Kidney epithelial cell (primary cell): ENCODE measurements around the gene GM2A. TPM values are rescaled to one million over a fixed set of nuclear protein-coding genes. Genes with fewer than 3 reads are reported as not detected.
"Not testable (repeated sequence)": the region's sequence is repeated elsewhere in the genome, so short reads cannot be mapped to it uniquely, and the experiment has no call there.

Experiments used
- DNase-seq: peaks from one replicate; pipeline ENCODE4 v3.0.0-alpha.2; 2010; ENCODE audit warnings: low read depth
- H3K27me3 ChIP-seq: 2 replicates; pipeline ENCODE4 v1.6.0; 2011; ENCODE audit warnings: low read length; ENCODE audit not compliant: control insufficient read depth, insufficient read depth
- H3K36me3 ChIP-seq: 2 replicates; pipeline ENCODE4 v1.5.1; 2011; ENCODE audit warnings: low read length; ENCODE audit not compliant: control insufficient read depth, insufficient read depth
- H3K4me3 ChIP-seq: 2 replicates; pipeline ENCODE4 v1.5.1; 2011; ENCODE audit warnings: low read depth, mild to moderate bottlenecking, control low read depth, low read length
- CTCF ChIP-seq: IDR thresholded peaks from 2 replicates; pipeline ENCODE4 v1.5.1; 2011; ENCODE audit warnings: mild to moderate bottlenecking, moderate library complexity, low read length, control low read depth, inconsistent platforms; ENCODE audit not compliant: insufficient read depth, poor library complexity, severe bottlenecking
- total RNA-seq: library from RNA; depleted of rRNA; stranded (reverse); fragments of >200 nt; gene quantifications from 2 replicates; pipeline ENCODE4 v1.2.3, GENCODE V29; 2015

Gene GM2A
- total RNA-seq, 1 donor from 2014 or later: 19.0 TPM

GRCh38 chr5:151238303-151238741 lies 14.7 kb upstream of the GM2A start:
- TF ChIP-seq CTCF: no peak
- Histone ChIP-seq H3K36me3 (no peaks in the 10 kb centered on the region), H3K4me3 (no peak overlapping the region), H3K27me3 (peaks cover 9% of the 10 kb centered on the region)
- no peak for DNase-seq

GRCh38 chr5:151239237-151239861 lies 13.6 kb upstream of the GM2A start:
- H3K27me3 ChIP-seq: peaks cover 9% of the 10 kb centered on the region
- TF ChIP-seq CTCF: peak; percentile 92
- H3K4me3 ChIP-seq: no peak overlapping the region
- H3K36me3 ChIP-seq: no peaks in the 10 kb centered on the region
- DNase-seq: no peak

- H3K36me3 ChIP-seq, DNase-seq, H3K27me3 ChIP-seq, H3K4me3 ChIP-seq: not testable (repeated sequence)
Measured at GRCh38 chr5:151240268-151240835, 12.6 kb upstream of the GM2A start.

- no peak for TF ChIP-seq CTCF
- DNase-seq: no peak
- Histone ChIP-seq H3K36me3 (no peaks in the 10 kb centered on the region), H3K4me3 (no peak overlapping the region), H3K27me3 (peaks cover 9% of the 10 kb centered on the region)
Measured at GRCh38 chr5:151240924-151241635, 11.9 kb upstream of the GM2A start.

- no peaks in the 10 kb centered on the region for H3K36me3 ChIP-seq
- no peak for TF ChIP-seq CTCF
- H3K27me3 ChIP-seq: peaks cover 6% of the 10 kb centered on the region
- DNase-seq: no peak
- H3K4me3 ChIP-seq: no peak overlapping the region
Measured at GRCh38 chr5:151243127-151243526, 9.9 kb upstream of the GM2A start.

- Histone ChIP-seq H3K36me3 (no peaks in the 10 kb centered on the region), H3K4me3 (no peak overlapping the region), H3K27me3 (peaks cover 2% of the 10 kb centered on the region)
- DNase-seq: no peak
- TF ChIP-seq CTCF: no peak
Measured at GRCh38 chr5:151243564-151243963, 9.4 kb upstream of the GM2A start.
